Liver (tissue), 9 donors: ENCODE measurements around the gene LRCH2. TPM values are rescaled to one million over a fixed set of nuclear protein-coding genes. Genes with fewer than 3 reads are reported as not detected.

ENCODE experiments used
- DNase-seq: peaks from one replicate; pipeline ENCODE4 v3.0.0-alpha.2; 2017; ENCODE audit warnings: low spot score
- H3K27ac ChIP-seq, 2 donors: one replicate each; pipeline ENCODE4 v1.7.0; 2013; ENCODE audit warnings: inconsistent platforms in 2 of 2, low read length in 2 of 2, control low read depth in 1 of 2, low read depth in 1 of 2, mild to moderate bottlenecking in 1 of 2
- H3K27me3 ChIP-seq, 4 donors: one replicate each; pipeline versions ENCODE4 v1.6.1 to v1.7.0; 2013; ENCODE audit warnings: low read length in 3 of 4, inconsistent platforms in 1 of 4, mild to moderate bottlenecking in 1 of 4, moderate library complexity in 1 of 4; ENCODE audit not compliant: control insufficient read depth in 4 of 4, insufficient read depth in 4 of 4
- H3K36me3 ChIP-seq, 4 donors: one replicate each; pipeline versions ENCODE4 v1.6.1 to v1.7.0; 2013; ENCODE audit warnings: low read length in 3 of 4, mild to moderate bottlenecking in 3 of 4, low read depth in 1 of 4, moderate library complexity in 1 of 4; ENCODE audit not compliant: control insufficient read depth in 4 of 4, insufficient read depth in 3 of 4
- H3K4me1 ChIP-seq, 4 donors: one replicate each; pipeline versions ENCODE4 v1.6.1 to v1.7.0; 2013; ENCODE audit warnings: low read length in 3 of 4, mild to moderate bottlenecking in 3 of 4, moderate library complexity in 1 of 4; ENCODE audit not compliant: control insufficient read depth in 4 of 4, insufficient read depth in 4 of 4
- H3K4me3 ChIP-seq, 3 donors: one replicate each; pipeline versions ENCODE4 v1.6.1 to v1.7.0; 2013; ENCODE audit warnings: low read length in 3 of 3, control low read depth in 1 of 3, low read depth in 1 of 3, mild to moderate bottlenecking in 1 of 3
- H3K9ac ChIP-seq, 2 donors: one replicate each; pipeline ENCODE4 v1.7.0; 2013; ENCODE audit warnings: low read length in 2 of 2, mild to moderate bottlenecking in 2 of 2, moderate library complexity in 2 of 2, control low read depth in 1 of 2, low read depth in 1 of 2
- H3K9me3 ChIP-seq, 4 donors: one replicate each; pipeline versions ENCODE4 v1.6.1 to v1.7.0; 2013; ENCODE audit warnings: low read length in 3 of 4; ENCODE audit not compliant: control insufficient read depth in 4 of 4
- EGR1 ChIP-seq, 2 donors: IDR thresholded peaks; 2 replicates each; pipeline ENCODE4 v1.6.1; 2016 to 2018; ENCODE audit warnings: antibody characterized with exemption in 2 of 2, low read depth in 2 of 2
- FOXA1 ChIP-seq: IDR thresholded peaks from 2 replicates; pipeline ENCODE4 v1.6.1; 2016; ENCODE audit warnings: antibody characterized with exemption
- GABPA ChIP-seq, 2 donors: IDR thresholded peaks in 1 of 2; conservative IDR thresholded peaks in 1 of 2; 2 replicates each; pipeline ENCODE4 v1.6.1; 2016; ENCODE audit warnings: antibody characterized with exemption in 2 of 2, mild to moderate bottlenecking in 1 of 2, moderate library complexity in 1 of 2
- HNF4A ChIP-seq, 2 donors: conservative IDR thresholded peaks; 2 replicates each; pipeline ENCODE4 v1.6.1; 2016; ENCODE audit warnings: antibody characterized with exemption in 2 of 2, mild to moderate bottlenecking in 2 of 2
- HNF4G ChIP-seq: IDR thresholded peaks from 2 replicates; pipeline ENCODE4 v1.6.1; 2016; ENCODE audit warnings: antibody characterized with exemption
- JUND ChIP-seq, 2 donors: IDR thresholded peaks; 2 replicates each; pipeline ENCODE4 v1.6.1; 2016; ENCODE audit warnings: antibody characterized with exemption in 2 of 2
- NR2F2 ChIP-seq: IDR thresholded peaks from 2 replicates; pipeline ENCODE4 v1.6.1; 2016; ENCODE audit warnings: antibody characterized with exemption
- RAD21 ChIP-seq, 2 donors: IDR thresholded peaks; 2 replicates each; pipeline ENCODE4 v1.6.1; 2016; ENCODE audit warnings: antibody characterized with exemption in 2 of 2, mild to moderate bottlenecking in 2 of 2
- RXRA ChIP-seq, 2 donors: IDR thresholded peaks; 2 replicates each; pipeline ENCODE4 v1.6.1; 2017 to 2018; ENCODE audit warnings: antibody characterized with exemption in 2 of 2, mild to moderate bottlenecking in 1 of 2
- SP1 ChIP-seq: IDR thresholded peaks from 2 replicates; pipeline ENCODE4 v1.6.1; 2018; ENCODE audit warnings: antibody characterized with exemption, mild to moderate bottlenecking
- TAF1 ChIP-seq: conservative IDR thresholded peaks from 2 replicates; pipeline ENCODE4 v1.6.1; 2016; ENCODE audit warnings: antibody characterized with exemption, mild to moderate bottlenecking
- YY1 ChIP-seq: IDR thresholded peaks from 2 replicates; pipeline ENCODE4 v1.6.1; 2016; ENCODE audit warnings: antibody characterized with exemption, mild to moderate bottlenecking
- WGBS: extraction: QIAGEN DNeasy Blood & Tissue Kit; methylation state at CpG from one replicate; pipeline ENCODE4 v1.1.7; 2013; 5-methylcytosine and 5-hydroxymethylcytosine counted together
- polyA plus RNA-seq, 2 donors: library from polyadenylated mRNA; stranded (reverse) in 1 of 2; unstranded in 1 of 2; fragments of 200-250 nt in 1 of 2; fragments of >200 nt in 1 of 2; fragmentation: Nextera tagmentation in 1 of 2; extraction: Ambion mirVana in 1 of 2; gene quantifications; one replicate each; pipeline versions ENCODE4 v1.2.1 to v1.2.3, GENCODE V29; 2013 to 2015
- total RNA-seq, 2 donors: library from RNA; depleted of rRNA; stranded (reverse); fragments of >200 nt; gene quantifications; one replicate each; pipeline ENCODE4 v1.2.3, GENCODE V29; 2014
- TF ChIP-seq, protein P1 (sequence below): fragments of 150-350 bp; IDR thresholded peaks from 2 replicates; pipeline ENCODE4 v1.5.1; 2017; ENCODE audit warnings: improper control_type of control experiment, low read depth, low read length; ENCODE audit not compliant: missing input control
- TF ChIP-seq, protein P2 (sequence below): IDR thresholded peaks from 2 replicates; pipeline ENCODE4 v1.6.1; 2016; ENCODE audit warnings: antibody characterized with exemption
- TF ChIP-seq, protein P3 (sequence below): IDR thresholded peaks from 2 replicates; pipeline ENCODE4 v1.6.1; 2016; ENCODE audit warnings: antibody characterized with exemption
- donor health status: healthy.
- donor health status: healthy.
- donor health status: healthy.
- donor health status: healthy.
- donor health status: healthy.

The LRCH2 gene
- total and polyA plus RNA-seq, 4 donors, result 0.06 to 0.42 (median 0.24) TPM

DNA sequence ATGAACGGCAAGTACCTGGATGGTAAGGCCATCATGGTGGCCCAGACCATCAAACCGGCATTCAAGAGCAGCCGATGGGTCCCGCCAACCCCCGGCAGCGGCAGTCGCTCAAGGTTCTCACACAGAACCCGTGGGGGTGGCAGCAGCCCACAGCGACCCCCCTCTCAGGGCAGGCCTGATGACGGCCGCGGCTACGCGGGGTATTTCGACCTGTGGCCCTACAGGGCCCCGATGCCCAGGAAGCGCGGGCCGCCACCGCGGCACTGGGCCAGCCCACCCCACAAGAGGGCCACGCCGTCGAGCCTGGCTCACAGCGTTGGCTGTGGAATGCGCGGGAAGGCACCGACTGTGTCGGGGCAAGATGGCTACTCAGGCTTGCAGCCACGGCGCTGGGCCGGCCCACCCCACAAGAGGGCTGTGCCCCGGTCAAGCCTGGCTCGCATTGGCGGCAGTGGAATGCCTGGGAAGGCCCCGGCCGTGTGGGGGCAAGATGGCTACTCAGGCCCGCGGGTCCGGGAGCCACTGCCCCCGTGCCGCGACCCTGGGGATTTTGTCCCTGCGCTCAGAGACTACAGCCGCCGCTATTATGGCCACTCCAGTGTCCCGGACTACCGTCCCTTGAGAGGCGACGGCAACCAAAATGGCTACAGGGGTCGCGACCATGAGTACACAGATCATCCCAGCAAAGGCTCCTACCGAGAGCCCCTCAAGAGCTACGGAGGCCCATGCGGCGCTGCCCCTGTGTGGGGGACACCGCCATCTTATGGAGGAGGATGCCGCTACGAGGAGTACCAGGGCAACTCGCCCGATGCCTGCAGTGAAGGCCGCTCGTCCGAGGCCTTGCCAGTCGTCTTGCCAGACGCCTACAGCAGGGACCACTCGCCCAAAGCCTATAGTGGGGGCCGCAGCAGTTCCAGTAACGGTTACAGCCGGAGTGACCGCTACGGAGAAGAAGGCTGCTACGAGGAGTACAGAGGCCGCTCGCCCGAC is 44.0 kb downstream of the LRCH2 start (continued):
- TF ChIP-seq, protein P1, sequence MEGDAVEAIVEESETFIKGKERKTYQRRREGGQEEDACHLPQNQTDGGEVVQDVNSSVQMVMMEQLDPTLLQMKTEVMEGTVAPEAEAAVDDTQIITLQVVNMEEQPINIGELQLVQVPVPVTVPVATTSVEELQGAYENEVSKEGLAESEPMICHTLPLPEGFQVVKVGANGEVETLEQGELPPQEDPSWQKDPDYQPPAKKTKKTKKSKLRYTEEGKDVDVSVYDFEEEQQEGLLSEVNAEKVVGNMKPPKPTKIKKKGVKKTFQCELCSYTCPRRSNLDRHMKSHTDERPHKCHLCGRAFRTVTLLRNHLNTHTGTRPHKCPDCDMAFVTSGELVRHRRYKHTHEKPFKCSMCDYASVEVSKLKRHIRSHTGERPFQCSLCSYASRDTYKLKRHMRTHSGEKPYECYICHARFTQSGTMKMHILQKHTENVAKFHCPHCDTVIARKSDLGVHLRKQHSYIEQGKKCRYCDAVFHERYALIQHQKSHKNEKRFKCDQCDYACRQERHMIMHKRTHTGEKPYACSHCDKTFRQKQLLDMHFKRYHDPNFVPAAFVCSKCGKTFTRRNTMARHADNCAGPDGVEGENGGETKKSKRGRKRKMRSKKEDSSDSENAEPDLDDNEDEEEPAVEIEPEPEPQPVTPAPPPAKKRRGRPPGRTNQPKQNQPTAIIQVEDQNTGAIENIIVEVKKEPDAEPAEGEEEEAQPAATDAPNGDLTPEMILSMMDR, result no peak

DNA sequence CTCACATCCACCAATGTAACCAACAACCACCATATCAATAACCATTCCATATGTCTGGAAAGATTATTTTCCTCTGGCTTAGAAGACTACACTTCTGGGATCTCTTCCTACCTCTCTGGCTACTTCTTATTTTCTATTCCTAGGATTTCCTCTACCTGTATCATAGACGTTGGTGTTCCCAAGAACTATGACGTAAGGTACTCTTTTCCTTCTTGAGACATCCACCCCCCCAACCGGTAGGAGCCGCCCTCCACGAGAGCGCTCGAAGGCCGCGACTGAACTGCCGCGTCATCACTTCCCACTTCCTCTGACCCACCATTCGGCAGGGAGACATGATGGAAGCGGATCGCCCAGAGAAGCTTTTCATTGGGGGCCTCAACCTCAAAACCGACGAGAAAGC is 44.8 kb downstream of the LRCH2 start, which contains the start of gene RBMXL3:
Gene RBMXL3, plus strand, starts transcription at position 301 of the 400 bp plus-strand sequence. Its CDS starts 32 bp downstream, at position 333.
- peaks cover 0 to 4% (median 0%) of the 10 kb centered on the region in 4 donors for H3K27me3 ChIP-seq
- 98% methylated on average over 16 of the region's 16 CpGs for WGBS
- no peaks in the 10 kb centered on the region for H3K4me1 ChIP-seq
- DNase-seq, result no peak
- H3K4me3 ChIP-seq, result no peak within 1 kb of the TSS
- no peaks in the 10 kb centered on the region for H3K36me3 ChIP-seq
- H3K27ac ChIP-seq, result no peak within 1 kb of the TSS
- no peak within 1 kb of the TSS for H3K9ac ChIP-seq
- TF ChIP-seq HNF4A (conservative IDR thresholded peaks at IDR 0.05) (no peak), EGR1 (IDR thresholded peaks at IDR 0.05; ENCODE audit: low read depth in 2 of 2) (no peak), FOXA1 (no peak), YY1 (no peak), SP1 (no peak), RAD21 (IDR thresholded peaks at IDR 0.05) (no peak)
- TF ChIP-seq, protein P2, sequence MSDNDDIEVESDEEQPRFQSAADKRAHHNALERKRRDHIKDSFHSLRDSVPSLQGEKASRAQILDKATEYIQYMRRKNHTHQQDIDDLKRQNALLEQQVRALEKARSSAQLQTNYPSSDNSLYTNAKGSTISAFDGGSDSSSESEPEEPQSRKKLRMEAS, result no peak
- peaks cover 0 to 2% (median 0%) of the 10 kb centered on the region in 4 donors for H3K9me3 ChIP-seq

DNA sequence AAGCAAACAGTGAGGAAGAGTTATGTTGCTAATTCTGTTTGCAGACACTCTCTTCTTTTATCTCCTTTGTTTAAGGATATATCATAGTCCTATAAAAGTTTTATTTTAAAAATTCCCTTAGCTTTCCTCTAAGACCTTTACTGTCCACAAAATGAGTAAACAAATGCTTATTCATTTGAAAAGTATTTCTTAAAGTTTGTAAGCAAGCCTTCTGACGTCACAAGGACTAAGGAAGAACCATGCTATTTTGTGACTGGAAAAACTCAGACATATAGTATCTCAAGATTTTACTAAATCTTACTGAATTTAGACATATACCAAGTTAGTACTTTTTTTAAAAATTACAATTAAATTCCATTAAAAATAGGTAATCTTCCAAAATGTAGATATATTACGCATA is 49.9 kb downstream of the LRCH2 start:
- H3K36me3 ChIP-seq, result no peaks in the 10 kb centered on the region
- 88% methylated on average over 2 of the region's 2 CpGs for WGBS
- DNase-seq, result no peak
- peaks cover 0 to 4% (median 0%) of the 10 kb centered on the region in 4 donors for H3K27me3 ChIP-seq
- H3K4me1 ChIP-seq, result no peaks in the 10 kb centered on the region
- no peak overlapping the region for H3K27ac ChIP-seq
- H3K9ac ChIP-seq, result no peak overlapping the region
- H3K9me3 ChIP-seq, result no peaks in the 10 kb centered on the region
- no peak overlapping the region for H3K4me3 ChIP-seq
- TF ChIP-seq, protein P1, result no peak
- TF ChIP-seq, protein P2, result no peak
- TF ChIP-seq HNF4G, result no peak
- TF ChIP-seq YY1, result no peak
- TF ChIP-seq NR2F2, result no peak
- TF ChIP-seq RXRA (IDR thresholded peaks at IDR 0.05), result no peak
- TF ChIP-seq TAF1, result no peak
- no peak for TF ChIP-seq GABPA (IDR thresholded peaks at IDR 0.05 in 1 of 2, conservative IDR thresholded peaks at IDR 0.05 in 1 of 2)
- TF ChIP-seq JUND (IDR thresholded peaks at IDR 0.05), result no peak
- TF ChIP-seq, protein P3, sequence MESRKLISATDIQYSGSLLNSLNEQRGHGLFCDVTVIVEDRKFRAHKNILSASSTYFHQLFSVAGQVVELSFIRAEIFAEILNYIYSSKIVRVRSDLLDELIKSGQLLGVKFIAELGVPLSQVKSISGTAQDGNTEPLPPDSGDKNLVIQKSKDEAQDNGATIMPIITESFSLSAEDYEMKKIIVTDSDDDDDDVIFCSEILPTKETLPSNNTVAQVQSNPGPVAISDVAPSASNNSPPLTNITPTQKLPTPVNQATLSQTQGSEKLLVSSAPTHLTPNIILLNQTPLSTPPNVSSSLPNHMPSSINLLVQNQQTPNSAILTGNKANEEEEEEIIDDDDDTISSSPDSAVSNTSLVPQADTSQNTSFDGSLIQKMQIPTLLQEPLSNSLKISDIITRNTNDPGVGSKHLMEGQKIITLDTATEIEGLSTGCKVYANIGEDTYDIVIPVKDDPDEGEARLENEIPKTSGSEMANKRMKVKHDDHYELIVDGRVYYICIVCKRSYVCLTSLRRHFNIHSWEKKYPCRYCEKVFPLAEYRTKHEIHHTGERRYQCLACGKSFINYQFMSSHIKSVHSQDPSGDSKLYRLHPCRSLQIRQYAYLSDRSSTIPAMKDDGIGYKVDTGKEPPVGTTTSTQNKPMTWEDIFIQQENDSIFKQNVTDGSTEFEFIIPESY, result no peak
